Measurements from ENCODE around the gene NFKBIB.

The NFKBIB gene

DNA sequence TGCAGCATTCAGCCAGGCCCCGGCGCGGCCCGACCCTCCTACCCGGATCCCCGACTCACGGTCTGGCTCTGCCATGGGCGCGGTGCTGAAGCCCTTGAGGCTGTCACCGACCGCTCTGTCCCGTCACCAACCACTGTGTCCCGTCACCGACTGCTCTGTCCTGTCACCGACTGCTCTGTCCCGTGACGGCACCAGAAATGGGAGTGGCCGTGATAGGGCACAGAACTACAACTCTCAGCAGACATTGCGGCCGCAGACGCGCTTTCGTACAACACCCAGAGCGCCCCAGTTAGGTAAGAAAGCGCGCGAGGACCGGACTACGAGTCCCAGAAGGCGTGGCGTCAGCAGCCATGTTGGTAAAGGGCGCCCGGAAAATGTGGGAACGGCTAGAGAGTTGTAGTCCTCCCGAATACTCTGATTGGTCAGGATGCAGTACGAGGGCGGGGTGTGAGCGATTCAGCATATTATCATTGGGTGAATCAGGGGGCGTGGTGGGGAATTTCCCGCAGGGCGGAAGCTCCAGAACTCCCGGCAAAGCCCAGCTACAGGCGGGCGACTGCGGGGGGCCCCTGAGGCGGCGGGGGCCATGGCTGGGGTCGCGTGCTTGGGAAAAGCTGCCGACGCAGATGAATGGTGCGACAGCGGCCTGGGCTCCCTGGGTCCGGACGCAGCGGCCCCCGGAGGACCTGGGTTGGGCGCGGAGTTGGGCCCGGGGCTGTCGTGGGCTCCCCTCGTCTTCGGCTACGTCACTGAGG is at the start of gene NFKBIB, which contains the start of gene SIRT2:
NFKBIB (plus strand) TSS at position 523 of the 755 bp plus-strand sequence; CDS start at position 587, 64 bp downstream.
SIRT2 (minus strand) TSS at position 172 of the 755 bp plus-strand sequence; CDS start at position 75, 97 bp downstream.
- H3K36me3 ChIP-seq (ENCODE audit: insufficient read depth, low read length), result peaks cover 8% of the 10 kb centered on the region
- H3K9me3 ChIP-seq (ENCODE audit: insufficient read depth, low read length, severe bottlenecking), result peaks cover 3% of the 10 kb centered on the region
- H4K20me1 ChIP-seq (ENCODE audit: insufficient read depth, low read length), result peaks cover 6% of the 10 kb centered on the region
- DNase-seq (peak; percentile 100), ATAC-seq (ENCODE audit: insufficient read depth, low read depth) (peak; percentile 92)
- H3K79me2 ChIP-seq (ENCODE audit: insufficient read depth, low read length), result peaks cover 51% of the 10 kb centered on the region
- peak within 1 kb of the TSS; percentile 61 to 76 for H3K4me3 ChIP-seq (ENCODE audit: low read depth in 1 of 2, low read length in 2 of 2)
- no peak for TF ChIP-seq EZH2 (IDR thresholded peaks at IDR 0.05; ENCODE audit: borderline replicate concordance, low read depth, low read length, severe bottlenecking)
- TF ChIP-seq, protein P1, sequence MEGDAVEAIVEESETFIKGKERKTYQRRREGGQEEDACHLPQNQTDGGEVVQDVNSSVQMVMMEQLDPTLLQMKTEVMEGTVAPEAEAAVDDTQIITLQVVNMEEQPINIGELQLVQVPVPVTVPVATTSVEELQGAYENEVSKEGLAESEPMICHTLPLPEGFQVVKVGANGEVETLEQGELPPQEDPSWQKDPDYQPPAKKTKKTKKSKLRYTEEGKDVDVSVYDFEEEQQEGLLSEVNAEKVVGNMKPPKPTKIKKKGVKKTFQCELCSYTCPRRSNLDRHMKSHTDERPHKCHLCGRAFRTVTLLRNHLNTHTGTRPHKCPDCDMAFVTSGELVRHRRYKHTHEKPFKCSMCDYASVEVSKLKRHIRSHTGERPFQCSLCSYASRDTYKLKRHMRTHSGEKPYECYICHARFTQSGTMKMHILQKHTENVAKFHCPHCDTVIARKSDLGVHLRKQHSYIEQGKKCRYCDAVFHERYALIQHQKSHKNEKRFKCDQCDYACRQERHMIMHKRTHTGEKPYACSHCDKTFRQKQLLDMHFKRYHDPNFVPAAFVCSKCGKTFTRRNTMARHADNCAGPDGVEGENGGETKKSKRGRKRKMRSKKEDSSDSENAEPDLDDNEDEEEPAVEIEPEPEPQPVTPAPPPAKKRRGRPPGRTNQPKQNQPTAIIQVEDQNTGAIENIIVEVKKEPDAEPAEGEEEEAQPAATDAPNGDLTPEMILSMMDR (IDR thresholded peaks at IDR 0.05; ENCODE audit: borderline replicate concordance, extremely low read depth, low read length, poor library complexity, severe bottlenecking), result peak; percentile 15
- peak within 1 kb of the TSS; percentile 86 for H2AFZ ChIP-seq (ENCODE audit: low read depth, low read length)
- H3K27ac ChIP-seq (ENCODE audit: low read length), result peak within 1 kb of the TSS; percentile 75
- H3K4me2 ChIP-seq (ENCODE audit: insufficient read depth, low read length), result peak within 1 kb of the TSS; percentile 97
- H3K4me1 ChIP-seq (ENCODE audit: insufficient read depth, low read length), result peaks cover 34% of the 10 kb centered on the region
- peak within 1 kb of the TSS; percentile 63 for H3K9ac ChIP-seq (ENCODE audit: low read depth, low read length)
- no peaks in the 10 kb centered on the region for H3K27me3 ChIP-seq (ENCODE audit: insufficient read depth, low read length, poor library complexity)

DNA sequence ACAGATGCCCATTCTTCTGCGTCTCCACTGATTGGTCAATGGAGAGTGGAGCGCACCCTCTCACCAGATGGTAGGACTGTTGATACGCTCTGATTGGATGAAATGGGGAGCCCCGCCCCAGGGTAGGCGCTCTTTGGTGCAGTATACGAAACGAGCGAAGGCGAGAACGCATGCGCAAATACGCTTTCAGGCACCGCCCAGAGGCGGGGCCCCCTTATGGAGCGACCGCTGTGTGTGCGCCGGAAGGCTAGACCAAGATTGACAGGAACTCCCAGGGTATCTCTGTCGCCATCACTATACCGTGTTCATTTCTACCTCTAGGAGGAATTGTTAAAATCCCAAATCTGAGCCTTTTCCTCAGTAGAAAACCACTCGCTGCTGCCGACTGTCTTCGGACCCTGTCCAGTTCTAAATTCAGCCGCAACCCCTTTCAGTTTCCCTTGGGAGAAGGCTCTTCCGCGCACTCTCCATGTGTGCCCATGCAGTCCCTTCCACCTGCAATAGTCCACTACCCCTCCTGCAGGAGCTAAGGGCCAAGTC is 49.3 kb upstream of the NFKBIB start:
- Histone ChIP-seq H3K79me2 (ENCODE audit: insufficient read depth, low read length) (peaks cover 47% of the 10 kb centered on the region), H3K4me2 (ENCODE audit: insufficient read depth, low read length) (peak overlapping the region; percentile 92), H3K4me3 (ENCODE audit: low read depth in 1 of 2, low read length in 2 of 2) (peak overlapping the region; percentile 40 to 78), H3K9me3 (ENCODE audit: insufficient read depth, low read length, severe bottlenecking) (no peaks in the 10 kb centered on the region), H3K4me1 (ENCODE audit: insufficient read depth, low read length) (peaks cover 54% of the 10 kb centered on the region), H2AFZ (ENCODE audit: low read depth, low read length) (peak overlapping the region; percentile 72), H3K27me3 (ENCODE audit: insufficient read depth, low read length, poor library complexity) (no peaks in the 10 kb centered on the region), H3K36me3 (ENCODE audit: insufficient read depth, low read length) (peaks cover 36% of the 10 kb centered on the region), H4K20me1 (ENCODE audit: insufficient read depth, low read length) (peaks cover 35% of the 10 kb centered on the region), H3K27ac (ENCODE audit: low read length) (peak overlapping the region; percentile 93), H3K9ac (ENCODE audit: low read depth, low read length) (peak overlapping the region; percentile 82)
- TF ChIP-seq, protein P1 (IDR thresholded peaks at IDR 0.05; ENCODE audit: borderline replicate concordance, extremely low read depth, low read length, poor library complexity, severe bottlenecking), result peak; percentile 15
- TF ChIP-seq EZH2 (IDR thresholded peaks at IDR 0.05; ENCODE audit: borderline replicate concordance, low read depth, low read length, severe bottlenecking), result no peak
- ATAC-seq (ENCODE audit: insufficient read depth, low read depth) (peak; percentile 84), DNase-seq (peak; percentile 100)

GRCh38 chr19:38850976-38851621 is 48.7 kb upstream of the NFKBIB start:
- Histone ChIP-seq H3K27me3 (ENCODE audit: insufficient read depth, low read length, poor library complexity) (no peaks in the 10 kb centered on the region), H3K9me3 (ENCODE audit: insufficient read depth, low read length, severe bottlenecking) (no peaks in the 10 kb centered on the region), H3K27ac (ENCODE audit: low read length) (peak overlapping the region; percentile 93), H3K36me3 (ENCODE audit: insufficient read depth, low read length) (peaks cover 30% of the 10 kb centered on the region), H2AFZ (ENCODE audit: low read depth, low read length) (peak overlapping the region; percentile 72), H3K9ac (ENCODE audit: low read depth, low read length) (peak overlapping the region; percentile 82), H3K79me2 (ENCODE audit: insufficient read depth, low read length) (peaks cover 41% of the 10 kb centered on the region), H3K4me3 (ENCODE audit: low read depth in 1 of 2, low read length in 2 of 2) (peak overlapping the region; percentile 40 to 78), H4K20me1 (ENCODE audit: insufficient read depth, low read length) (peaks cover 29% of the 10 kb centered on the region), H3K4me2 (ENCODE audit: insufficient read depth, low read length) (peak overlapping the region; percentile 92), H3K4me1 (ENCODE audit: insufficient read depth, low read length) (peaks cover 48% of the 10 kb centered on the region)
- TF ChIP-seq, protein P1 (IDR thresholded peaks at IDR 0.05; ENCODE audit: borderline replicate concordance, extremely low read depth, low read length, poor library complexity, severe bottlenecking), result no peak
- no peak for TF ChIP-seq EZH2 (IDR thresholded peaks at IDR 0.05; ENCODE audit: borderline replicate concordance, low read depth, low read length, severe bottlenecking)
- ATAC-seq (ENCODE audit: insufficient read depth, low read depth) (no peak), DNase-seq (peak; percentile 65)
